HG03378 (cell line): Measurements from ENCODE around the gene KAZN.

Source experiments
- ATAC-seq: cut with Tn5 transposase; IDR thresholded peaks from one replicate; pipeline ENCODE4 v1.9.1; 2021; ENCODE audit warnings: mild to moderate bottlenecking, moderate library complexity; ENCODE audit not compliant: unreplicated experiment

The KAZN gene

GRCh38 chr1:15158506-15159165 is 560.2 kb downstream of the KAZN start:
- no peak for ATAC-seq

- ATAC-seq, result no peak
These were observed 560.7 kb downstream of the KAZN start for GRCh38 chr1:15159166-15159555.

- no peak for ATAC-seq
These were observed 562.1 kb downstream of the KAZN start for GRCh38 chr1:15160626-15161025.

- ATAC-seq, result no peak
These were observed 568.9 kb downstream of the KAZN start for GRCh38 chr1:15167386-15167785.
